Measurements from ENCODE around the gene RNF43. TPM values are rescaled to one million over a fixed set of nuclear protein-coding genes. Genes with fewer than 3 reads are reported as not detected.

The RNF43 gene
- total RNA-seq, 1 experiment from 2014 or later, result 6.7 TPM

- Mint-ChIP-seq H3K4me1 (ENCODE audit: insufficient read depth, unreplicated experiment) (no peaks in the 10 kb centered on the region), H3K36me3 (ENCODE audit: insufficient read depth, unreplicated experiment) (no peaks in the 10 kb centered on the region), H3K27me3 (ENCODE audit: insufficient read depth, unreplicated experiment) (peaks cover 35% of the 10 kb centered on the region), H3K4me3 (ENCODE audit: unreplicated experiment) (no peak overlapping the region), H3K27ac (ENCODE audit: low read depth, unreplicated experiment) (no peak overlapping the region), H3K9me3 (ENCODE audit: unreplicated experiment) (peaks cover 7% of the 10 kb centered on the region)
- ChIA-PET POLR2A (interaction anchor here (0.7 to 1.4 kb wide), 2 partner anchors 95 to 195 kb away, joined by 3 to 4 read pairs; partner anchors contain the start of gene SUPT4H1), CTCF (interaction anchor here (0.6 to 9.7 kb wide), 18 partner anchors 8 to 153 kb away, joined by 3 to 127 read pairs (median 4); partner anchors contain the start of genes MTMR4, RNF43 and SUPT4H1)
- DNase-seq (ENCODE audit: unreplicated experiment), result peak; percentile 85
- no TSS peak for BruUV-seq (replicated peaks)
- TF ChIP-seq CTCF (IDR thresholded peaks at IDR 0.05; ENCODE audit: unreplicated experiment), result peak; percentile 86
- intact Hi-C loops (cut with micrococcal nuclease), result loop anchor here (1.0 kb wide), 4 partner anchors 130 to 325 kb away; no protein-coding TSS in a partner anchor
Measured at GRCh38 chr17:58447039-58447975, 30.0 kb upstream of the RNF43 start.

GRCh38 chr17:58446086-58446485 lies 28.8 kb upstream of the RNF43 start:
- DNase-seq (ENCODE audit: unreplicated experiment), result no peak
- Mint-ChIP-seq H3K27ac (ENCODE audit: low read depth, unreplicated experiment) (no peak overlapping the region), H3K4me3 (ENCODE audit: unreplicated experiment) (no peak overlapping the region), H3K4me1 (ENCODE audit: insufficient read depth, unreplicated experiment) (no peaks in the 10 kb centered on the region), H3K36me3 (ENCODE audit: insufficient read depth, unreplicated experiment) (no peaks in the 10 kb centered on the region), H3K9me3 (ENCODE audit: unreplicated experiment) (peaks cover 7% of the 10 kb centered on the region), H3K27me3 (ENCODE audit: insufficient read depth, unreplicated experiment) (peaks cover 47% of the 10 kb centered on the region)
- intact Hi-C loops (cut with micrococcal nuclease), result no loop called here
- CTCF ChIA-PET, result interaction anchor here (0.6 to 9.7 kb wide), 10 partner anchors 11 to 655 kb away, joined by 3 to 127 read pairs (median 4); partner anchors contain the start of gene SUPT4H1
- TF ChIP-seq CTCF (IDR thresholded peaks at IDR 0.05; ENCODE audit: unreplicated experiment), result no peak
- no TSS peak for BruUV-seq (replicated peaks)
- POLR2A ChIA-PET, result no interaction called here

GRCh38 chr17:58436805-58437239 lies 19.5 kb upstream of the RNF43 start:
- intact Hi-C loops (cut with micrococcal nuclease), result no loop called here
- no peak for TF ChIP-seq CTCF (IDR thresholded peaks at IDR 0.05; ENCODE audit: unreplicated experiment)
- BruUV-seq (replicated peaks), result no TSS peak
- POLR2A ChIA-PET, result interaction anchor here (0.7 to 1.4 kb wide), 2 partner anchors 10 to 19 kb away, joined by 3 read pairs; partner anchors contain the start of gene RNF43
- no peaks in the 10 kb centered on the region for H3K36me3 Mint-ChIP-seq (ENCODE audit: insufficient read depth, unreplicated experiment)
- H3K27me3 Mint-ChIP-seq (ENCODE audit: insufficient read depth, unreplicated experiment), result peaks cover 69% of the 10 kb centered on the region
- no peak overlapping the region for H3K4me3 Mint-ChIP-seq (ENCODE audit: unreplicated experiment)
- DNase-seq (ENCODE audit: unreplicated experiment), result no peak
- no peaks in the 10 kb centered on the region for H3K9me3 Mint-ChIP-seq (ENCODE audit: unreplicated experiment)
- no peaks in the 10 kb centered on the region for H3K4me1 Mint-ChIP-seq (ENCODE audit: insufficient read depth, unreplicated experiment)
- CTCF ChIA-PET, result interaction anchor here (0.7 to 5.6 kb wide), 2 partner anchors 120 to 658 kb away, joined by 4 to 35 read pairs; no protein-coding TSS in a partner anchor
- H3K27ac Mint-ChIP-seq (ENCODE audit: low read depth, unreplicated experiment), result no peak overlapping the region

GRCh38 chr17:58436245-58436644 lies 18.9 kb upstream of the RNF43 start:
- no TSS peak for BruUV-seq (replicated peaks)
- H3K27me3 Mint-ChIP-seq (ENCODE audit: insufficient read depth, unreplicated experiment), result peaks cover 69% of the 10 kb centered on the region
- no peak for DNase-seq (ENCODE audit: unreplicated experiment)
- no peak overlapping the region for H3K4me3 Mint-ChIP-seq (ENCODE audit: unreplicated experiment)
- POLR2A ChIA-PET, result interaction anchor here (0.8 to 1.7 kb wide), 2 partner anchors 19 to 85 kb away, joined by 3 to 4 read pairs; partner anchors contain the start of gene RNF43
- H3K9me3 Mint-ChIP-seq (ENCODE audit: unreplicated experiment), result no peaks in the 10 kb centered on the region
- no peak for TF ChIP-seq CTCF (IDR thresholded peaks at IDR 0.05; ENCODE audit: unreplicated experiment)
- H3K4me1 Mint-ChIP-seq (ENCODE audit: insufficient read depth, unreplicated experiment), result no peaks in the 10 kb centered on the region
- no peak overlapping the region for H3K27ac Mint-ChIP-seq (ENCODE audit: low read depth, unreplicated experiment)
- intact Hi-C loops (cut with micrococcal nuclease), result no loop called here
- CTCF ChIA-PET, result interaction anchor here (5.6 kb wide), 1 partner anchor 119 kb away, joined by 35 read pairs; no protein-coding TSS in a partner anchor
- H3K36me3 Mint-ChIP-seq (ENCODE audit: insufficient read depth, unreplicated experiment), result no peaks in the 10 kb centered on the region
